ENCODE data around the gene TSPAN15.
"Not testable (repeated sequence)": the region's sequence is repeated elsewhere in the genome, so short reads cannot be mapped to it uniquely, and the experiment has no call there.

The TSPAN15 gene

GRCh38 chr10:69449841-69450240, 1.4 kb upstream of the TSPAN15 start:
- DNase-seq (ENCODE audit: low spot score), result peak; percentile 60
- TF ChIP-seq CTCF (IDR thresholded peaks at IDR 0.05; ENCODE audit: extremely low read depth, missing control alignments), result no peak

DNA sequence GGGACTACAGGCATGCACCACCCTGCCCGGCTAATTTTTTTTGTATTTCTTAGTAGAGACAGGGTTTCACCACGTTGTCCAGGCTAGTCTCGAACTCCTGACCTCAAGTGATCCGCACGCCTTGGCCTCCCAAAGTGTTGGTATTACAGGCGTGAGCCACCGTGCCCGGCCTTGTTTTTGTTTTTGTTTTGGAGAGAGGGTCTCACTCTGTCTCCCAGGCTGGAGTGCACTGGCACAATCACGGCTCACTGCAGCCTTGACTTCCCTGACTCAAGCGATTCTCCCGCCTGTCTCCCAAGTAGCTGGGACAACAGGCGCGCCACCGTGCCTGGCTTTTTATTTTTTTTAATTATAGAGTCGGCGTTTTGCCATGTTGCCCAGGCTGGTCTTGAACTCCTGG, 870 bp upstream of the TSPAN15 start:
- not testable (repeated sequence) for DNase-seq (ENCODE audit: low spot score)

GRCh38 chr10:69451784-69452251, 553 bp downstream of the TSPAN15 start:
- no peak for TF ChIP-seq CTCF (IDR thresholded peaks at IDR 0.05; ENCODE audit: extremely low read depth, missing control alignments)
- no peak for DNase-seq (ENCODE audit: low spot score)

- no peak for DNase-seq (ENCODE audit: low spot score)
- TF ChIP-seq CTCF (IDR thresholded peaks at IDR 0.05; ENCODE audit: extremely low read depth, missing control alignments), result no peak
Observed at GRCh38 chr10:69452676-69453415, 1.6 kb downstream of the TSPAN15 start.

- DNase-seq (ENCODE audit: low spot score), result no peak
- no peak for TF ChIP-seq CTCF (IDR thresholded peaks at IDR 0.05; ENCODE audit: extremely low read depth, missing control alignments)
Observed at GRCh38 chr10:69453795-69454194, 2.5 kb downstream of the TSPAN15 start.

DNA sequence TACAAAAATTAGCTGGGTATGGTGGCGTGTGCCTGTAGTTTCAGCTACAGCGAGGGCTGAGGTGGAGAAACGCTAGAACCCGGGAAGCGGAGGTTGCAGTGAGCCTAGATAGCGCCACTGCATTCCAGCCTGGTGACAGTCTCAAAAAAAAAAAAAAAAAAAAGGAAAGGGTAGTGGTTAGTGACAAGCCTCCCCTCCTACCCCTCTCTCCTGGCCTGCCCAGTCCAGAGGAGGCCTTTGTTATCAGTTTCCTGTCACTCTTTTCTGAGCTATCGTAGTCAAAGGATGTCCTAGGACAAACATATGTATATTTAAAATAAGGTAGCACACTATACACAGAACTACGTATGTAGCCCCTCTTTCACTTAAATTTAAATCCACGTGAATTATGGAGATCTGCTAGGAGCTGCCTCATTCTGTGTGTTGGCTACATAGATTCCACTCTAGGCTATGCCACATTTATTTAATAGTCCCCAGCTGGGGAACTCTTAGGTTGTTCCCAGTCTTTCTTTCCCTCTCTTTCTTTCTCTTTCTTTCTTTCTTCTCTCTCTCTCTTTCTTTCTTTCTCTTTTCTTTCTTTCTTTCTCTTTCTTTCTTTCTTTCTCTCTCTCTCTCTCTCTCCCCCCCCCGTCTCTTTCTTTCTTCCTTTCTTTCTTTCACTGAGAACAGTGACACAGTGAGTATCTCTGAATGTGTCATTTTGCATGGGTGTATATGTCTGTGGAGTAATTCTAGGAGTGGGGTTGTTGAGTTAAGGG, 3.9 kb downstream of the TSPAN15 start:
- no peak for DNase-seq (ENCODE audit: low spot score)
- no peak for TF ChIP-seq CTCF (IDR thresholded peaks at IDR 0.05; ENCODE audit: extremely low read depth, missing control alignments)

DNA sequence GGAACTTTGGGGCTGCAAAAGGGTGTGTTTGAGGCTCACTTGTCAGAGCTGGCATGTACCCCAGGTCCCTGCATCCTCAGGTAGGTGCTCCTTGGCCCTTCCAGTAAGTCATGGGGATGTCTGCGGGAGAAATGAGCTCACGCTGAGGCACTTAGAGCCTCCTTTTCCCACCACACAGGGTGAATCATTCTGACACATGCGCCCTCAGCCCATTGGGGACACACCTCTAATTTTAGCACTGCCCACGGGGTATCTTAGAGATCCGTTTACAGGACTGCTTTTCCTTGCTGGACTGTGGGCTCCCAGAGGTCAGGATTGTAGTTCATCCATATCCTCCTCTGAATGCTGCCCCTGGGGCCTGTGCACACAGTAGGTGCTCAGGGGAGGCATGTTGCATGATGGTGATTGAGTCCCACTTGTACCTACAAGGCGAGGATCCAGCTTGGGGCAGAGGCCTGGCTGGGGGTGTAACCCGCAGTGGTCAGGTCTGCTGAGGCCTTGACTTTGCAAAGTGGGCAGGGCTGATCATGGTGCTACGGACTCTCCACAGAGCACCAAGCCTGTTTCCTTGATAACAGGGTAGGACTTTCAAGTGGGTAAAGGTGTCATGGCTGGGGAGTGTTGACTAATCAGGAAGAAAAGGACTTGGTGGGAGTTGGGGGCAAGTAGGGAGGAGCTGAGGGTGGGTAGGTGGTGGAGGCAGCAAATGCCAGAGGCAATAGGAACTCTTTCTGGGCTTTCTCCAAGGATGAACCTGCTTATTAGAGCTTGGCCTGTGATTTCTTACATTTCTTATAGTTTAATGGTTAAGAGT, 5.8 kb downstream of the TSPAN15 start:
- no peak for TF ChIP-seq CTCF (IDR thresholded peaks at IDR 0.05; ENCODE audit: extremely low read depth, missing control alignments)
- DNase-seq (ENCODE audit: low spot score), result no peak
